ENCODE results near the gene MARVELD2.

The MARVELD2 gene

DNA sequence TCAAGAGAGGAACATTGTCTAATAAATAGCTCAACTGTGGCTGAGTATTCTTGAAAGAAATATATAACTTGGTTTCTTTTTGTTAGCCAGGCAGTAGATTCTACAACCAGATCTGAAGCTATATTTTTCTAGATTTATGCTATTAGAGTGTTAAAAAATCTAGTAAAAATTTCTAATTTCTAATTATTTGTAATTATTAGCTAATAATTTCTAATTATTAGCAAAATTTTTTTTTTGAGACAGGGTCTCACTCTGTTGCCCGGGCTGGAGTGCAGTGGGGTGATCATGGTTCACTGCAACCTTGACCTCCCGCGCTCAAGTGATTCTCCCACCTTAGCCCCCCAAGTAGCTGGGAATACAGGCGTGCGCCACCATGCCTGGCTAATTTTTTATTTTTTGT lies 42.5 kb upstream of the MARVELD2 start:
- no peak overlapping the region for H3K27ac ChIP-seq
- DNase-seq, result no peak
- TF ChIP-seq, protein P1, sequence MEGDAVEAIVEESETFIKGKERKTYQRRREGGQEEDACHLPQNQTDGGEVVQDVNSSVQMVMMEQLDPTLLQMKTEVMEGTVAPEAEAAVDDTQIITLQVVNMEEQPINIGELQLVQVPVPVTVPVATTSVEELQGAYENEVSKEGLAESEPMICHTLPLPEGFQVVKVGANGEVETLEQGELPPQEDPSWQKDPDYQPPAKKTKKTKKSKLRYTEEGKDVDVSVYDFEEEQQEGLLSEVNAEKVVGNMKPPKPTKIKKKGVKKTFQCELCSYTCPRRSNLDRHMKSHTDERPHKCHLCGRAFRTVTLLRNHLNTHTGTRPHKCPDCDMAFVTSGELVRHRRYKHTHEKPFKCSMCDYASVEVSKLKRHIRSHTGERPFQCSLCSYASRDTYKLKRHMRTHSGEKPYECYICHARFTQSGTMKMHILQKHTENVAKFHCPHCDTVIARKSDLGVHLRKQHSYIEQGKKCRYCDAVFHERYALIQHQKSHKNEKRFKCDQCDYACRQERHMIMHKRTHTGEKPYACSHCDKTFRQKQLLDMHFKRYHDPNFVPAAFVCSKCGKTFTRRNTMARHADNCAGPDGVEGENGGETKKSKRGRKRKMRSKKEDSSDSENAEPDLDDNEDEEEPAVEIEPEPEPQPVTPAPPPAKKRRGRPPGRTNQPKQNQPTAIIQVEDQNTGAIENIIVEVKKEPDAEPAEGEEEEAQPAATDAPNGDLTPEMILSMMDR (IDR thresholded peaks at IDR 0.05; ENCODE audit: low read depth, low read length), result no peak
- no peak overlapping the region for H3K4me3 ChIP-seq (ENCODE audit: low read depth, low read length)
- H3K36me3 ChIP-seq, result peaks cover 17% of the 10 kb centered on the region
- no peaks in the 10 kb centered on the region for H3K9me3 ChIP-seq (ENCODE audit: severe bottlenecking)
- H3K27me3 ChIP-seq (ENCODE audit: insufficient read depth, low read depth, severe bottlenecking), result no peaks in the 10 kb centered on the region

GRCh38 chr5:69374911-69375446 lies 39.9 kb upstream of the MARVELD2 start:
- Histone ChIP-seq H3K4me3 (ENCODE audit: low read depth, low read length) (no peak overlapping the region), H3K27ac (no peak overlapping the region), H3K27me3 (ENCODE audit: insufficient read depth, low read depth, severe bottlenecking) (no peaks in the 10 kb centered on the region), H3K9me3 (ENCODE audit: severe bottlenecking) (no peaks in the 10 kb centered on the region), H3K36me3 (peaks cover 13% of the 10 kb centered on the region)
- DNase-seq, result no peak
- TF ChIP-seq, protein P1 (IDR thresholded peaks at IDR 0.05; ENCODE audit: low read depth, low read length), result no peak

DNA sequence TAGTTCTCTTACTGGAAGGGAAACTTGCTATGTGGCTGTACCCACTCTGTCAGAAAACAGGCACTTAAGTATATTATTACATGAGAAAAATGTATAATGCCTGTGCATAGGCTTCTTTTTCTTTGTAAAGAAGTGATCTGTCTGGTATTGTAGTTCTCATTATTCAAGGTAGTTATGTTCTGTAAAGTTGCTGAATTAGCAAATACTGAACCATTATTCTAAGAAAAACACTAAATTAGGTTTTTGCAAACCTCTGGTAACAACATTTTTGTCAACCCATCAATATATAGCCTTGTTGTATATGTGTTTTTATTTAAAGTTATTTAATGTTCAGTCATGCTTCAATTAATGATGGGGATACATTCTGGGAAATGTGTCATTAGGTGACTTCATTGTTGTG lies 36.5 kb upstream of the MARVELD2 start:
- Histone ChIP-seq H3K27me3 (ENCODE audit: insufficient read depth, low read depth, severe bottlenecking) (no peaks in the 10 kb centered on the region), H3K4me3 (ENCODE audit: low read depth, low read length) (no peak overlapping the region), H3K27ac (no peak overlapping the region), H3K36me3 (peaks cover 30% of the 10 kb centered on the region), H3K9me3 (ENCODE audit: severe bottlenecking) (no peaks in the 10 kb centered on the region)
- TF ChIP-seq, protein P1 (IDR thresholded peaks at IDR 0.05; ENCODE audit: low read depth, low read length), result no peak
- DNase-seq, result no peak

- DNase-seq, result no peak
- no peaks in the 10 kb centered on the region for H3K9me3 ChIP-seq (ENCODE audit: severe bottlenecking)
- no peaks in the 10 kb centered on the region for H3K27me3 ChIP-seq (ENCODE audit: insufficient read depth, low read depth, severe bottlenecking)
- no peak overlapping the region for H3K27ac ChIP-seq
- no peak overlapping the region for H3K4me3 ChIP-seq (ENCODE audit: low read depth, low read length)
- H3K36me3 ChIP-seq, result peaks cover 20% of the 10 kb centered on the region
- TF ChIP-seq, protein P1 (IDR thresholded peaks at IDR 0.05; ENCODE audit: low read depth, low read length), result no peak
These were observed 10.1 kb upstream of the MARVELD2 start for GRCh38 chr5:69404659-69405330.

GRCh38 chr5:69415584-69415958 lies 655 bp downstream of the MARVELD2 start:
- TF ChIP-seq, protein P1 (IDR thresholded peaks at IDR 0.05; ENCODE audit: low read depth, low read length), result no peak
- peak; percentile 38 for DNase-seq

DNA sequence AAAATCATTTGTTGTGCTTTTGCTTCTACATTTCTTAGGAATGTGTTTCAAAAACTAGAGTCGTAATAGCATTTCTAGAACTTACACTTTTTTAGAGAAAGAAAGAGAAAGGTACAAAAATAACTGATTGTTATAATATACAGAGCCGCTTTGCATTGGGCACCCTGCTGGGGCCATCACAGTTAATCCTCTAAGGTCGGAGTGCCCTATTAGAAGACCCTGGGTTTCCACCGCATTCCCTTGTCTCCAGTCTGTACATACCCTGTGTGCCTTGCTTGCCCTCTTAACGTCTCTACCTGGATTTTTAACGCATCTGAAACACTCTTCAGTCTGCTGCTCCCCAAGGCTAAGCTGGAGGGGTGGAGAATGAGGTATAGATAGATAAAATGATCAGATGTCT lies 1.3 kb downstream of the MARVELD2 start:
- Histone ChIP-seq H3K36me3 (peaks cover 11% of the 10 kb centered on the region), H3K9me3 (ENCODE audit: severe bottlenecking) (peaks cover 2% of the 10 kb centered on the region), H3K27ac (peak overlapping the region; percentile 69), H3K4me3 (ENCODE audit: low read depth, low read length) (peak overlapping the region; percentile 71), H3K27me3 (ENCODE audit: insufficient read depth, low read depth, severe bottlenecking) (no peaks in the 10 kb centered on the region)
- DNase-seq, result peak; percentile 24
- TF ChIP-seq, protein P1 (IDR thresholded peaks at IDR 0.05; ENCODE audit: low read depth, low read length), result no peak

More at GRCh38 chr5:69415584-69415958, 655 bp downstream of the MARVELD2 start:
- peaks cover 11% of the 10 kb centered on the region for H3K36me3 ChIP-seq
- peaks cover 2% of the 10 kb centered on the region for H3K9me3 ChIP-seq (ENCODE audit: severe bottlenecking)
- H3K4me3 ChIP-seq (ENCODE audit: low read depth, low read length), result peak overlapping the region; percentile 71
- peak overlapping the region; percentile 69 for H3K27ac ChIP-seq
- no peaks in the 10 kb centered on the region for H3K27me3 ChIP-seq (ENCODE audit: insufficient read depth, low read depth, severe bottlenecking)

All from WERI-Rb-1 (cell line).